Uterus (tissue), 2 donors: ENCODE measurements around the gene PARD6A.

Experiments used
- CTCF ChIP-seq, 4 experiments: fragments of 200-600 bp in 2 of 4; fragments of 450-650 bp in 2 of 4; sonication (generic) in 2 of 4; IDR thresholded peaks; one replicate each; pipeline ENCODE4 v1.5.1; 2016 to 2019; ENCODE audit warnings: antibody characterized with exemption in 4 of 4, mild to moderate bottlenecking in 2 of 4, moderate library complexity in 1 of 4
- POLR2A ChIP-seq, 2 donors: fragments of 450-650 bp; IDR thresholded peaks; one replicate each; pipeline ENCODE4 v1.6.1; 2016; ENCODE audit warnings: antibody characterized with exemption in 2 of 2, mild to moderate bottlenecking in 1 of 2, moderate library complexity in 1 of 2

- no peak for TF ChIP-seq CTCF (IDR thresholded peaks at IDR 0.05)
- no peak for TF ChIP-seq POLR2A (IDR thresholded peaks at IDR 0.05)
Measured at GRCh38 chr16:67664871-67665270, 4.1 kb downstream of the PARD6A start.
